HG02759 (cell line): ENCODE results near the gene KLHL42.

Experiments
- ATAC-seq: cut with Tn5 transposase; IDR thresholded peaks from one replicate; pipeline ENCODE4 v1.9.1; 2021; ENCODE audit warnings: mild to moderate bottlenecking, moderate library complexity; ENCODE audit not compliant: unreplicated experiment

KLHL42 gene

GRCh38 chr12:27852117-27852516 is 72.1 kb downstream of the KLHL42 start:
- ATAC-seq = no peak
